GM23248 (cell line): ENCODE measurements around the gene EXOC2.

Experiments
- EZH2 ChIP-seq: fragments of 200-600 bp; sonication (generic); IDR thresholded peaks from 2 replicates; pipeline ENCODE4 v1.6.1; 2018; ENCODE audit warnings: antibody characterized with exemption, mild to moderate bottlenecking; ENCODE audit not compliant: insufficient read depth, poor library complexity, severe bottlenecking
- EZH2phosphoT487 ChIP-seq: fragments of 200-600 bp; sonication (generic); IDR thresholded peaks from 2 replicates; pipeline ENCODE4 v1.6.1; 2018; ENCODE audit warnings: antibody characterized with exemption, moderate library complexity, mild to moderate bottlenecking, low read depth; ENCODE audit not compliant: insufficient read depth

DNA sequence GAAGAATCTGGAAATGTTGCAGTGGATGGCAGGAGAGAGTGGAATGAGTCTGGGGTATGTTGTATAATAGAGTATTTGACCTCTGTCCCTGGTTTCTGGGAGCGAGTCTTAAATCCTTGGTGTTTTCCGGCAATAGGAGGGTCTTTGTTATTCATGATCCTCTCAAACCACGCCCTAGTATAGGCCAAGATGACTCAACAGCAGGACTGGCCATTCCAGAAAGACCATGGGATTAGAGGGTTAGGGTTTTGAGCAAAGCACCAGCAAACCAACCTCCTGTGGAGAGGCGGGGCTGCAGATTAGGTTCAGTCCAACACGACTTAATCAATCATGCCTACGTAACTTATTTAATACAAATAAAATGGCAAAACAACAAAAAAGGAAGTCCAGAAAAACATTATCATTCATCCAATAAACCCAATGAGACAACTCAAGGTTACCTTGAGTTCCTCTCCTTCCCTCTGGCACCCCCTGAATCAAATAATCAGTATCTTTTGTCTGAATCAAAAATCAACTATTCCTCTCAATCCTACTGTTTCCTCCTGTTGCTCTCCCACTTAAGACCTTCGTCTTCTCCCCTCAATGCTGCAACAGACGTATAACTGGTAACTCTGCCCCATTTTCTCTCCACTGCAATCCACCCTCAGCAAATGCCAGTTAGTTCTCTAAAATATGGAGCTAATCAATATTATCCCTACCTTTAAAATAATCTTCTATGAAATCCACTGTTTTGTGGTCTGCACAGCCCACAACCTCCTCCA, 51.5 kb downstream of the EXOC2 start:
- TF ChIP-seq EZH2phosphoT487 = no peak
- no peak for TF ChIP-seq EZH2
